Pancreas (tissue), 10 donors: ENCODE measurements around the gene ACER2. TPM values are rescaled to one million over a fixed set of nuclear protein-coding genes. Genes with fewer than 3 reads are reported as not detected.

Experiments used
- ATAC-seq, 4 donors: fragments of 200-7000 bp; cut with Tn5 transposase; one replicate each; pipeline versions ENCODE4 v1.8.0 to v1.9.1; 2020; ENCODE audit warnings: mild to moderate bottlenecking in 4 of 4, moderate library complexity in 4 of 4
- DNase-seq, 6 donors: peaks; one replicate each; pipeline ENCODE4 v3.0.0-alpha.2; 2020
- FAIRE-seq: peaks from 2 replicates; lab custom pipeline; 2012; peaks lifted over from hg19 to GRCh38; lab: Jason Lieb, UNC
- H3K27ac ChIP-seq, 4 donors: fragments of 200-600 bp; sonication (generic); 1 replicate in 3 of 4; 2 replicates in 1 of 4; pipeline versions ENCODE4 v1.5.0 to v1.8.0; 2020
- H3K27me3 ChIP-seq, 4 donors: fragments of 200-600 bp; one replicate each; pipeline ENCODE4 v1.8.0; 2021
- H3K36me3 ChIP-seq, 3 donors: fragments of 200-600 bp; sonication (generic) in 1 of 3; one replicate each; pipeline versions ENCODE4 v1.5.0 to v1.8.0; 2020 to 2021
- H3K4me1 ChIP-seq, 3 donors: fragments of 200-600 bp; one replicate each; pipeline ENCODE4 v1.8.0; 2021
- H3K4me3 ChIP-seq, 4 donors: fragments of 200-600 bp; sonication (generic) in 2 of 4; one replicate each; pipeline versions ENCODE4 v1.5.0 to v1.8.0; 2020 to 2021
- H3K9me3 ChIP-seq, 4 donors: fragments of 200-600 bp; one replicate each; pipeline ENCODE4 v1.8.0; 2021
- WGBS, 2 donors: extraction: QIAGEN DNeasy Blood & Tissue Kit; methylation state at CpG; one replicate each; pipeline ENCODE4 v1.1.7; 2013; 5-methylcytosine and 5-hydroxymethylcytosine counted together
- intact Hi-C, 3 donors: fragments of 100-400 bp; cut with DNase I; formaldehyde crosslinking; loops; one replicate each; pipeline versions ENCODE4 v1.11.1 to v1.14.2; 2022
- polyA plus RNA-seq, 2 donors: library from polyadenylated mRNA; stranded (reverse); fragments of 200-250 nt; gene quantifications; one replicate each; pipeline ENCODE4 v1.2.3, GENCODE V29; 2013
- total RNA-seq, 6 donors: library from RNA; stranded (reverse); fragmentation: NEBNext Ultra II Directional in 4 of 6; extraction: Animal tissue kit (Norgen Biotek cat#: 25700) in 4 of 6; gene quantifications; one replicate each; pipeline versions ENCODE4 v1.2.1 to v1.2.4, GENCODE V29; 2021 to 2023
- TF ChIP-seq, protein P1 (sequence below), 4 donors: fragments of 200-600 bp; sonication (generic) in 3 of 4; IDR thresholded peaks; one replicate each; pipeline versions ENCODE4 v1.5.0 to v1.8.0; 2021; ENCODE audit warnings: antibody characterized with exemption in 4 of 4
- donor health status: healthy with polysubstance abuse.
- donor health status: DM: no; HTN: no; CAD: no; lungs with moderate emphysema.
- donor health status: DM: no; HTN: no; CAD: no.
- donor health status: control.
- donor health status: control.
- donor health status: Bipolar disorder and iron deficiency.
- donor health status: DM: yes; HTN: yes; CAD: no.
- donor health status: DM: no; HTN: no; CAD: no.
- donor health status: DM: no; HTN: no; CAD: no.
- donor health status: DM: yes; HTN: yes; CAD: no.

The ACER2 gene
- total and polyA plus RNA-seq, 8 donors: 0.84 to 8.8 (median 4.9) TPM

DNA sequence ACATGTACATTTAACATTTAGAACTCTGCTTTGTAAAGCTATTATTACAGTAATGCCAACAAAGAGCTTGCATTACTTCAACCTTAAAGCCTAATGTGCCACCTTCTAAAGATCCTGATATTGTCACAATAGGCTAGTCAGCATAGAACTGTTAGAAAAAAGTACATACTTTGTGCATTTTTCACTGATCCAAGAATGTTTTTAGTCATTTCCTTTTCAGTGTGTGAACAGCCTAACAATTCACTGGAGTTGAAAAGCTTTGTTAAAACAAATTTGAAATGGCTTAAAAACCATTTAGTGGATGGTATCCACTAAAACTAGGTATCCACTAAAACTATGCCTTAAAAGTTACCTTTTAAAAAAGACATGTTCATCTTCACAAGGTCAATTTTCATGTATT, 33.3 kb upstream of the ACER2 start:
- intact Hi-C loops: no loop called here
- no peak overlapping the region for H3K4me3 ChIP-seq
- no peaks in the 10 kb centered on the region for H3K27me3 ChIP-seq
- no peaks in the 10 kb centered on the region for H3K9me3 ChIP-seq
- H3K36me3 ChIP-seq: peaks cover 7 to 37% (median 18%) of the 10 kb centered on the region in 3 donors
- peaks cover 6 to 15% (median 13%) of the 10 kb centered on the region in 3 donors for H3K4me1 ChIP-seq
- no peak for ATAC-seq
- no peak overlapping the region for H3K27ac ChIP-seq
- no peak for FAIRE-seq
- TF ChIP-seq, protein P1, sequence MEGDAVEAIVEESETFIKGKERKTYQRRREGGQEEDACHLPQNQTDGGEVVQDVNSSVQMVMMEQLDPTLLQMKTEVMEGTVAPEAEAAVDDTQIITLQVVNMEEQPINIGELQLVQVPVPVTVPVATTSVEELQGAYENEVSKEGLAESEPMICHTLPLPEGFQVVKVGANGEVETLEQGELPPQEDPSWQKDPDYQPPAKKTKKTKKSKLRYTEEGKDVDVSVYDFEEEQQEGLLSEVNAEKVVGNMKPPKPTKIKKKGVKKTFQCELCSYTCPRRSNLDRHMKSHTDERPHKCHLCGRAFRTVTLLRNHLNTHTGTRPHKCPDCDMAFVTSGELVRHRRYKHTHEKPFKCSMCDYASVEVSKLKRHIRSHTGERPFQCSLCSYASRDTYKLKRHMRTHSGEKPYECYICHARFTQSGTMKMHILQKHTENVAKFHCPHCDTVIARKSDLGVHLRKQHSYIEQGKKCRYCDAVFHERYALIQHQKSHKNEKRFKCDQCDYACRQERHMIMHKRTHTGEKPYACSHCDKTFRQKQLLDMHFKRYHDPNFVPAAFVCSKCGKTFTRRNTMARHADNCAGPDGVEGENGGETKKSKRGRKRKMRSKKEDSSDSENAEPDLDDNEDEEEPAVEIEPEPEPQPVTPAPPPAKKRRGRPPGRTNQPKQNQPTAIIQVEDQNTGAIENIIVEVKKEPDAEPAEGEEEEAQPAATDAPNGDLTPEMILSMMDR (IDR thresholded peaks at IDR 0.05): no peak
- no peak for DNase-seq

DNA sequence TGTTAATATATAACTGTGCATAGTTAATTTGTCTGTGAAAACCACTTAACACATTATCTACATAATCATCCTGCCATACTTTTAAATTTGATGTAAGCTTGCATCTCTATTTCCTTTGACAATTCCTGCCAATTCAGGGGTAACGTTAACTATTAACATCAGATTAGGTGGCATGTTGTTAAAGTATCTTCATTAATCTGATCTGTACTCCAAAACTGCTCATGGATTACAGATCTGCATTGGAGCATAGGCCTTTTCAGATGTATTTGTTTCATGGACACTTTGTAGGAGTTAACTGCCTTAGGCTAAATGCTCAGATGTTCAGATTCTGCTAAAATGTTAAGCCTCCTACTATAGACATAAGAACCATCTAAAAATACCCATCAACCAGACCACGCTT, 31.9 kb upstream of the ACER2 start:
- Histone ChIP-seq H3K36me3 (peaks cover 7 to 37% (median 18%) of the 10 kb centered on the region in 3 donors), H3K4me3 (peak overlapping the region in 1 of 4 donors; percentile 71), H3K9me3 (no peaks in the 10 kb centered on the region), H3K4me1 (peaks cover 6 to 15% (median 13%) of the 10 kb centered on the region in 3 donors), H3K27me3 (no peaks in the 10 kb centered on the region), H3K27ac (no peak overlapping the region)
- DNase-seq: no peak
- no peak for ATAC-seq
- WGBS, 2 donors: 48 to 52% methylated on average over 2 of the region's 2 CpGs
- no peak for FAIRE-seq
- intact Hi-C loops: no loop called here
- TF ChIP-seq, protein P1 (IDR thresholded peaks at IDR 0.05): no peak

DNA sequence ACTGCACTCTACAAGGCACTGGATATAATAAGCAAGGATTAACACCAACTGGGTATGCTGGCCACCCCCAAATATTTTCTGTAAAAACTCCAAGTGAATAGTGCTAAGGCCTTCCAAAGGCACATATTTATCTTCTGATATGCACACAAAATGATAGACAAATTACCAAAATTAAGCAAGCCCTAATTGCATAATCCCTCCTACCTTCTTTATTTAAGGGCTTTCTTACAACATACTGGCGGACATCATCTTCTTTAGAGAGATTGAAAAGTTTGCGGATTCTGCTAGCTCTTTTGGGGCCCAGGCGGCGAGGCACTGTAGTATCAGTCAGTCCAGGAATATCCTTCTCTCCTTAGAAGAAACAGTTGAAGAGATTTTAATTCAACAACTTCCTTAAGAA, 30.6 kb upstream of the ACER2 start:
- H3K4me1 ChIP-seq: peaks cover 6 to 15% (median 13%) of the 10 kb centered on the region in 3 donors
- no peak overlapping the region for H3K27ac ChIP-seq
- no peak for ATAC-seq
- no peak for DNase-seq
- no peak for FAIRE-seq
- H3K27me3 ChIP-seq: no peaks in the 10 kb centered on the region
- no peaks in the 10 kb centered on the region for H3K9me3 ChIP-seq
- intact Hi-C loops: no loop called here
- TF ChIP-seq, protein P1 (IDR thresholded peaks at IDR 0.05): no peak
- whole genome bisulfite sequencing, 2 donors: 58 to 74% methylated on average over 4 of the region's 4 CpGs
- peak overlapping the region in 2 of 4 donors; percentile 71 to 85 for H3K4me3 ChIP-seq
- peaks cover 7 to 37% (median 18%) of the 10 kb centered on the region in 3 donors for H3K36me3 ChIP-seq

DNA sequence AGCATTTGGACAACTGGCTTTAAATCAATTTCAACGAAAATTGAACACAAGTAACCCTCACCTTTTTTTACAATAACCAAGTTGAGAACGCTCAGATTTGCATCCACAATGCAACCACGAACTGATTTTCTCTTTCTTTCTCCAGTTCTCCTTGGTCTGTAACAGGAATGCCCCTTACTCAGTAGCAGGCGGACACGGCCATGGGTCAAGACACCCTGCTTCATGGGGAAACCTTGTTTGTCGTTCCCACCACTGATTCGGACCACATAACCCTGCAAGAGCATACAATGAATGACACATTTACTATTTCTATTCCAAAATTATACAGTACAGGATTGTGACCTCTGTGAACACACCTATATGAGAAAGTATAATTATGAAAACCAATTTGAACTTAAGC, 30.2 kb upstream of the ACER2 start:
- intact Hi-C loops: no loop called here
- peaks cover 7 to 37% (median 18%) of the 10 kb centered on the region in 3 donors for H3K36me3 ChIP-seq
- DNase-seq (no peak), FAIRE-seq (no peak), ATAC-seq (no peak)
- TF ChIP-seq, protein P1 (IDR thresholded peaks at IDR 0.05): no peak
- no peaks in the 10 kb centered on the region for H3K9me3 ChIP-seq
- H3K4me1 ChIP-seq: peaks cover 6 to 15% (median 13%) of the 10 kb centered on the region in 3 donors
- no peaks in the 10 kb centered on the region for H3K27me3 ChIP-seq
- H3K27ac ChIP-seq: peak overlapping the region in 1 of 4 donors; percentile 96
- WGBS, 2 donors: 26 to 28% methylated on average over 7 of the region's 7 CpGs
- peak overlapping the region in 3 of 4 donors; percentile 69 to 85 (median 71) for H3K4me3 ChIP-seq

DNA sequence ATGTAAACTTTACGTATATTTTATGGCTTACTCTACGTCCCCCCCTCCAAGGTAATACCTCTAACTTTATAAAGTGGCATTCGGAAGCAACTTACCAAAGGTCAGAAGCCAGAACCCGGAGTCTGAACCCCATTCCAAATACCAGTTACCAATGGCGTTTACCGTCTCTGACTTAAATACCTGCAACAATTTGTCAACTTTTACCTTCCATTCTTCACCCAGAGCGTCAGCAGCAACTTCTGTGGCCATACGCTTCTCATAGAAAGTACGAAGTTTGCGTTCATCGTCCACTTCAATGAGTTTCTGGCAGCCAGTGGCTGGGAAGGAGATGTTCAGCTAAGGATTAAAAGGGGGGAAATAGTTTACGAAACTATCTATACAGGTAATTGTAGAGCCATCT, 29.5 kb upstream of the ACER2 start:
- peaks cover 7 to 37% (median 18%) of the 10 kb centered on the region in 3 donors for H3K36me3 ChIP-seq
- TF ChIP-seq, protein P1 (IDR thresholded peaks at IDR 0.05): no peak
- ATAC-seq (peak in 1 of 4 donors; percentile 0), FAIRE-seq (no peak), DNase-seq (no peak)
- H3K4me3 ChIP-seq: peak overlapping the region; percentile 59 to 85 (median 70)
- peak overlapping the region; percentile 87 to 96 (median 90) for H3K27ac ChIP-seq
- H3K9me3 ChIP-seq: no peaks in the 10 kb centered on the region
- H3K4me1 ChIP-seq: peaks cover 6 to 15% (median 13%) of the 10 kb centered on the region in 3 donors
- WGBS, 2 donors: 3 to 5% methylated on average over 12 of the region's 12 CpGs
- intact Hi-C loops: no loop called here
- H3K27me3 ChIP-seq: no peaks in the 10 kb centered on the region
